Right lobe of liver (tissue), 4 donors: ENCODE data around the gene FIBP.

Experiments
- CTCF ChIP-seq, 4 donors: fragments of 200-600 bp in 3 of 4; fragments of 450-650 bp in 1 of 4; IDR thresholded peaks; one replicate each; pipeline versions ENCODE4 v1.5.1 to v1.8.0; 2016 to 2022; ENCODE audit warnings: antibody characterized with exemption in 4 of 4, mild to moderate bottlenecking in 2 of 4
- POLR2A ChIP-seq: fragments of 450-650 bp; IDR thresholded peaks from one replicate; pipeline ENCODE4 v1.6.1; 2017; ENCODE audit warnings: antibody characterized with exemption, mild to moderate bottlenecking
- donor health status: DM: no; HTN: no; CAD: no.
- donor health status: DM: no; HTN: no; CAD: no.
- donor health status: DM: no; HTN: yes; CAD: no.

- TF ChIP-seq CTCF (IDR thresholded peaks at IDR 0.05) (no peak), POLR2A (no peak)
Observed at GRCh38 chr11:65844231-65844872, 43.9 kb downstream of the FIBP start.
